Activated CD4-positive, CD25-positive, alpha-beta regulatory T cell treated with anti-CD3 and anti-CD28 coated beads, Interleukin-2, amount 50 U/mL, for 16 hours (primary cell): ENCODE measurements around the gene PLCH1.

Source experiments
- DNase-seq: peaks from one replicate; pipeline ENCODE4 v3.0.0-alpha.2; 2020; ENCODE audit warnings: low read depth, low spot score

PLCH1 gene

DNA sequence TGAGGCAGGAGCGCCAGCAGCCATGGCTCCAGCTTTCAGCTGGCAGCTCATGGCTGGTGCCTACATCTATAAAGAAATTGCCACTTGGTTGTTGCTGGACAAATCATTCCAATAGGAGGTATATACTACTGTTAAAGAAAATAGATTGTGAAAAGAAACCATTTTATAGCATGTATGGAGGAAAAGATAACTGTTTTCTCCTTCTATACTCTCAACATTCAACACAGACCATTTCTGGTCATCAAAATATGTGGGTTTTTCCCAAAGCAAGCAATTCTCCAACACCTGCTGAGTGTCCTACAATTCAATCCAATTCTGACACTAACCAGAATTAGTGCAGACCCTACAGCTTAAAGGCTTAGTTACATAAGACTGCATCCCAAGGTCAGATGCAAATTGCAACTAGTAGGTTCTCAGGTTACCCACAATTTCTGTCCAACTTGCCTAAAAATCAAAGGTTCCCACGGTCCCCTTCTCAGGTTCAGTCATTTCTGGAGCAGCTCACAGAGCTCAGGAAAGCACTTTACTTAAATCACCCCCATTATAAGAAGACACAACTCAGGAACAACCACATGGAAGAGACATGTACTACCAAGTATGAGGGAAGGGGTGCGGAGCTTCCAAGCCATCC lies 409.0 kb downstream of the PLCH1 start:
- DNase-seq, result no peak

DNA sequence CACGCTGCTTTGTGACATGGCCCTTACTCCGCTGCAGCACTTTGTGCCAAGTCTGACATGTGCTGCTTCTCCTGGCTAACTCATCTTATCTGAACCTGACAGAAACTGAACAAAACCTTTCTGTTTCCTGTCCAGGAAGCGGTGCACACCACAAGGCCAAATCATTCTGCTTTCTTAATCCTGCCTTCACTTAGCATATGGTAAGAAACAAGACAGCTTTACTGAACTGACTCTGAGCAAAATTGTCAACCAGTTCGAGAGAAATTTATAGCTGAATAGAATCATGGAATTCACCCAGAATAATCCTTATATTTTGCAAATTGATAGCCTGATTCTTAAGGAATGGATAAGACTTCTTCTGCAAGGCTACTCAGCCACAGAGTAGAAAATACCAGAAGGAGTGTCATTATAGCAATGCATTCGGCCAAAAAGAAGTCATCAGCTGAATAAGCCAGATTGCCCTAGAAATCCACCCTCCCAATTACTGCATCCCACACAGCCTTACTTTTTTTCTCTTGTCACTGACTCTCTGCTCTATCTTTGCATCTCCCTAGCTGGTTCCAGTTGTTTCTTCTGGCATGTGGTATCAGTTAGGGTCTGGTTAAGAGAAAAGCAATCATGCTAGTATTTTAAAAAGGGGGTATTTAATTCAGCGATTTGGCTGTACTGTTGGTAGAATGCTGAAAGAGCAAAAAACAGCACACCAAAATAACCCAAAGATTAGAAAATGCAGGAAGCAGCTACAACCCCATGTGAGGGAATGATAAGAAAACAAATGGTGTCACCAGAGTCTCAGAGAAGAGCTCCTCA lies 409.8 kb downstream of the PLCH1 start:
- no peak for DNase-seq

- DNase-seq, result no peak
Measured at GRCh38 chr3:155334215-155334913, 410.5 kb downstream of the PLCH1 start.

DNA sequence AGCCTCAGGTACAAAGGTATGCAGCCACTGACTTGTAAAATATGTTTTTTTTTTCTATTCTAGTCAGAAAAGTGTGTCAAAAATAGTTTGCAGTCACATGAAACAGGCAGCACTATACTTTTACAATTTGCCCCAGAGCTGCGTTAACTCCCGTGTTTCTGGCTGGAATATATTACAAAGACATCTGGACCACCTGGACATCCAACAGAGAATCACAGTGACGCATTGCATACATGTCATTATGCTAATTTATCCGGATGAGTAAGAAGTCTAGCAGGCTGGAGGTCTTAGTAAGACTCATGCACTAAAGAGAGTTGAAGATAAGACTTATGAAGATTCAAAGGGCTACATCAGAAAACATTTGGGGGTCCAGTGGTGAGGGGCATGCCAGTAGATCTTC lies 412.2 kb downstream of the PLCH1 start:
- DNase-seq, result no peak

DNA sequence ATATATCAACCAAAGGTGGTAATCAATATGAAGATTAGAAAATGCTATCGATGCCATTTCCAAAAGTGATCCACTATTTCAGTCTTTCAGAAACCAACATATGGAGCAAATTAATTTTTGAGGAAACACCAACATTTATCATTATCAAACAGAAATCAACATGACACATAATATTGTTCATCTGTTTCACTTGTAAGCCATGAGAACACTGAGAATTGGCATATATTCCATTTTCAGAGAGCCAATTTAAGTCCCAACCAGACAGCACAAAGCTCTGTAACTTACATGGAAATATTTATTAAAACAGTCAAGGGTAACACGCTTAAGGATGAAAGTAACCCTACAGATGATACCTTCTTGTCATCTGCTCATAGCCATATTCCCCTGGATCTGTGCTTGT lies 413.8 kb downstream of the PLCH1 start:
- DNase-seq, result no peak

DNA sequence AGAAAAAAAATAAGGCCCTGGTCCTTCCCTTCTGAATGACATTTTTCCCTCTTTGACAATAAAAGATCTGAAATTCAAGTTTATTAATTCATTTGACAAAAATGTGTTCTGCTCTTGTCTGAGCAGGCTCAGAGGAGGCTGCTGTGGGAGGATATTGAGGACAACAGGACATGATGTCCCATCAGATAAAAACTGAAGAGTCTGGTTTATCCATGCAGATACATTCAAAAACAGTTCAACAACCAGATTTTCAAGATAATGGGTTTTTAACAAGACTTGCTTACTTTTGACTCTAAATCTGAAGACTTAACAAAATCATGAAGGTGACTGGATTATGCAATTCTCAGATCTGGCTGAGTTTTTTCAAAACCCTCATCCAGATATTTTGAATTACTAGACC lies 414.5 kb downstream of the PLCH1 start:
- DNase-seq, result no peak

DNA sequence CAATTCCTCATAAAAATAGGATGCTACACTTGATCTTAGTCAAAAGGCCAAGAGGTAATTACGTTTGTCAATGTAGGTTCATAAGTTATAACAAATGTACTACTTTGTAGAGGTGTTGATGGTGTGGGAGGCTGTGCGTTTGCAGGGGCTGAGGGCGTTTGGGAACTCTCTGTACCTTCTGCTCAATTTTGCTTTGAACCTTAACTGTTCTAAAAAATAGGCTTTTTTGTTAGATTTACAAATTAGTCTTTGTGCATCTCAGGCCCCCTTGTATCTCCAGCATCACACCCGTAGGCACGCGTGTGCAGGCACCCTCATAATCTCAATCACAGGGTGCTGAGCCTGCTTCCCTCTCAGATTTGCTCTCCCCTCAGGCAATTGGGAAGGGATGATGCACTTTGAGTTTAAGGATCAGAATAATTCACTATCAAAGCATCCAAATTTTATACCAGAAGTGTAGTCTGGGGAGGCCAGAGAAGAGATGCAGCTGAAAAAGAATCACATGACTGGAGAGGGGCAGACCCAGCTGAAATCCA lies 415.3 kb downstream of the PLCH1 start:
- DNase-seq, result no peak

DNA sequence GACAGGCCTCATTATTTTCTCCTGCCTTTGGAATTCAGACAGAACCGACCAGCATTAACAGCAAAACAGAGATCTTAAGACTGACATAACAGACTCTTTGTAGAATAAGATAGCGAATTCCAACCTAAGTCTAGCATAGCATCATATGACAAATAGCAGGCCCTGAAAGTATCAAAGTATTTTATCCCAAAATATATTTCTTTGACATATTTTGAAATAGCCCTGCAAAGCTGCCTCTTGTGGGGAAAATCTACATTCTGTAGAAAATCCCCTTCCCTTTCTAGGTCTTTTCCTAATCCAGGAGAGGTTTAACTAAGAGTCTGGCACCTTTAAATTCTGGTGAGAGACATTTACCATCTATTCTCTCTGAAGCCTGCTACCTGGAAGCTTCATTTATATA lies 417.0 kb downstream of the PLCH1 start:
- DNase-seq, result no peak

DNA sequence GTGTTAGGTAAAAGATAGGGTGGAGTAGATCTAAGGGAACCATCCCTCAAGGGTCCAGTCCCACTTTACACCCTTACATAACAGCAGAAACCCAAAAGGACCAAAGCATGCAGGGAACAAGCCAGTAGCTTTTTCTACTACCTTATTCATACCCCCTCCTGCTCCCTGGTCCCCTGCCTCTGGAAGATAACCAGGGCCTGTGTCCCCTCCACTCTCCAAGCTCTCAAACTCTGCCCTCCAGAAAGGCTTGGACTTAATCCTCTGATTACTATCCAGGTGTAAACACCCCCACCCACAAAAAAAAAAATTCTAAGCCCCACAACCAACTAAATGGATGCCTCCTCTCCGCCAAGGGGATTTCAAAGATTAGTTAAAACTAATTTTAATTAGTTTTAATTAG lies 417.4 kb downstream of the PLCH1 start:
- no peak for DNase-seq

DNA sequence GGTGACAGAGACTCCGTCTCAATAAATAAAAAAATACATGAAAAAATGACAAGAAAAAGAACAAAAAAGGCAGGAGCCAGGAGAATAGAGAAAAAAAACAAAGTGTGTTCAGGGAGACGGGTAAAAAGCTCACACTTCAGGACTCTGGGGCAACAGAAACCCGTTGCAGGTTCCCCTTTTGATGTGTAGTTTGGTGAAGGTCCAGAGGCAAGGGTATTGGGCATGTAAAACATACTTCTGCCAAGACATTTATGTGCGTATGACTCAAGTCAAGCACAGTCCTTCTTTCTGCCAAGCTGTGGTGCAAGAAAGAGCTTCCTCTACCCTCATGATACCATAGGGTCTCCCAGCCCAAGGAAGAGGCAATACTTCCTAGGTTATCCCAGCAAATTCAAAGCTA lies 418.0 kb downstream of the PLCH1 start:
- DNase-seq, result no peak

GRCh38 chr3:155326244-155326643 lies 418.6 kb downstream of the PLCH1 start:
- no peak for DNase-seq
